ENCODE data around the gene DMKN.

The DMKN gene

GRCh38 chr19:35555301-35556005 lies 42.0 kb upstream of the DMKN start:
- Mint-ChIP-seq H3K27ac (no peak overlapping the region), H3K27me3 (peaks cover 28% of the 10 kb centered on the region), H3K36me3 (ENCODE audit: low read depth) (peaks cover 10% of the 10 kb centered on the region), H3K9me3 (no peaks in the 10 kb centered on the region), H3K4me3 (no peak overlapping the region), H3K4me1 (ENCODE audit: low read depth) (peaks cover 10% of the 10 kb centered on the region)
- DNase-seq = no peak

GRCh38 chr19:35554076-35554475 lies 40.6 kb upstream of the DMKN start:
- peaks cover 14% of the 10 kb centered on the region for H3K27me3 Mint-ChIP-seq
- DNase-seq = no peak
- no peak overlapping the region for H3K27ac Mint-ChIP-seq
- H3K4me3 Mint-ChIP-seq = no peak overlapping the region
- peaks cover 12% of the 10 kb centered on the region for H3K4me1 Mint-ChIP-seq (ENCODE audit: low read depth)
- peaks cover 20% of the 10 kb centered on the region for H3K36me3 Mint-ChIP-seq (ENCODE audit: low read depth)
- H3K9me3 Mint-ChIP-seq = no peaks in the 10 kb centered on the region

GRCh38 chr19:35553385-35554000 lies 40.0 kb upstream of the DMKN start:
- H3K27me3 Mint-ChIP-seq = peaks cover 9% of the 10 kb centered on the region
- H3K9me3 Mint-ChIP-seq = no peaks in the 10 kb centered on the region
- no peak overlapping the region for H3K4me3 Mint-ChIP-seq
- H3K36me3 Mint-ChIP-seq (ENCODE audit: low read depth) = peaks cover 25% of the 10 kb centered on the region
- H3K27ac Mint-ChIP-seq = no peak overlapping the region
- no peak for DNase-seq
- H3K4me1 Mint-ChIP-seq (ENCODE audit: low read depth) = peaks cover 13% of the 10 kb centered on the region

- Mint-ChIP-seq H3K36me3 (ENCODE audit: low read depth) (peaks cover 32% of the 10 kb centered on the region), H3K9me3 (no peaks in the 10 kb centered on the region), H3K4me3 (no peak overlapping the region), H3K27ac (no peak overlapping the region), H3K4me1 (ENCODE audit: low read depth) (peaks cover 16% of the 10 kb centered on the region), H3K27me3 (peaks cover 5% of the 10 kb centered on the region)
- DNase-seq = no peak
Observed at GRCh38 chr19:35552534-35553384, 39.3 kb upstream of the DMKN start.

- Mint-ChIP-seq H3K36me3 (ENCODE audit: low read depth) (peaks cover 47% of the 10 kb centered on the region), H3K4me3 (no peak overlapping the region), H3K27ac (no peak overlapping the region)
Observed at GRCh38 chr19:35551091-35551810, 37.8 kb upstream of the DMKN start.

GRCh38 chr19:35549879-35550523 lies 36.6 kb upstream of the DMKN start:
- Mint-ChIP-seq H3K4me3 (no peak overlapping the region), H3K36me3 (ENCODE audit: low read depth) (peaks cover 52% of the 10 kb centered on the region), H3K27me3 (no peaks in the 10 kb centered on the region), H3K9me3 (no peaks in the 10 kb centered on the region), H3K4me1 (ENCODE audit: low read depth) (peaks cover 31% of the 10 kb centered on the region), H3K27ac (no peak overlapping the region)
- no peak for DNase-seq

More at GRCh38 chr19:35551091-35551810, 37.8 kb upstream of the DMKN start:
- H3K4me1 Mint-ChIP-seq (ENCODE audit: low read depth) = peaks cover 28% of the 10 kb centered on the region
- DNase-seq = no peak
- no peaks in the 10 kb centered on the region for H3K9me3 Mint-ChIP-seq
- H3K27me3 Mint-ChIP-seq = no peaks in the 10 kb centered on the region

GRCh38 chr19:35549174-35549788 lies 35.8 kb upstream of the DMKN start:
- Mint-ChIP-seq H3K27ac (no peak overlapping the region), H3K9me3 (no peaks in the 10 kb centered on the region), H3K27me3 (no peaks in the 10 kb centered on the region), H3K36me3 (ENCODE audit: low read depth) (peaks cover 59% of the 10 kb centered on the region), H3K4me1 (ENCODE audit: low read depth) (peaks cover 38% of the 10 kb centered on the region), H3K4me3 (no peak overlapping the region)
- peak; percentile 62 for DNase-seq

- Mint-ChIP-seq H3K36me3 (ENCODE audit: low read depth) (peaks cover 78% of the 10 kb centered on the region), H3K9me3 (no peaks in the 10 kb centered on the region), H3K4me3 (peak overlapping the region; percentile 97), H3K27ac (peak overlapping the region; percentile 98), H3K4me1 (ENCODE audit: low read depth) (peaks cover 48% of the 10 kb centered on the region), H3K27me3 (no peaks in the 10 kb centered on the region)
- no peak for DNase-seq
Observed at GRCh38 chr19:35546532-35546931, 33.1 kb upstream of the DMKN start.

- H3K36me3 Mint-ChIP-seq (ENCODE audit: low read depth) = peaks cover 78% of the 10 kb centered on the region
- H3K9me3 Mint-ChIP-seq = no peaks in the 10 kb centered on the region
- no peaks in the 10 kb centered on the region for H3K27me3 Mint-ChIP-seq
- H3K4me3 Mint-ChIP-seq = peak overlapping the region; percentile 97
- DNase-seq = peak; percentile 85
- peaks cover 48% of the 10 kb centered on the region for H3K4me1 Mint-ChIP-seq (ENCODE audit: low read depth)
- peak overlapping the region; percentile 98 for H3K27ac Mint-ChIP-seq
Observed at GRCh38 chr19:35545855-35546381, 32.5 kb upstream of the DMKN start.

GRCh38 chr19:35545001-35545854 lies 31.8 kb upstream of the DMKN start, which contains the start of gene TMEM147:
TMEM147 (plus strand) TSS chr19:35545626; CDS start chr19:35545740, 114 bp downstream.
- no peaks in the 10 kb centered on the region for H3K9me3 Mint-ChIP-seq
- peak; percentile 91 for DNase-seq
- H3K4me1 Mint-ChIP-seq (ENCODE audit: low read depth) = peaks cover 50% of the 10 kb centered on the region
- no peaks in the 10 kb centered on the region for H3K27me3 Mint-ChIP-seq
- H3K4me3 Mint-ChIP-seq = peak within 1 kb of the TSS; percentile 97
- peaks cover 78% of the 10 kb centered on the region for H3K36me3 Mint-ChIP-seq (ENCODE audit: low read depth)
- peak within 1 kb of the TSS; percentile 98 for H3K27ac Mint-ChIP-seq

GRCh38 chr19:35544110-35544802 lies 30.8 kb upstream of the DMKN start:
- Mint-ChIP-seq H3K27me3 (no peaks in the 10 kb centered on the region), H3K9me3 (no peaks in the 10 kb centered on the region), H3K4me3 (peak overlapping the region; percentile 97), H3K36me3 (ENCODE audit: low read depth) (peaks cover 75% of the 10 kb centered on the region), H3K27ac (peak overlapping the region; percentile 98), H3K4me1 (ENCODE audit: low read depth) (peaks cover 50% of the 10 kb centered on the region)
- DNase-seq = no peak

Data from activated T-cell treated with anti-CD3 and anti-CD28 coated beads, Interleukin-2, amount 50 U/mL, for 24 hours (primary cell).